B cell (primary cell): ENCODE measurements around the gene FXR1.

Experiments used
- EZH2 ChIP-seq: IDR thresholded peaks from 2 replicates; pipeline ENCODE4 v1.6.1; 2012; ENCODE audit warnings: borderline replicate concordance, low read depth, mild to moderate bottlenecking, moderate library complexity, low read length; ENCODE audit not compliant: insufficient read depth, poor library complexity, severe bottlenecking
- TF ChIP-seq, protein P1 (sequence below): fragments of 200-600 bp; IDR thresholded peaks from one replicate; pipeline ENCODE4 v1.8.0; 2022; ENCODE audit warnings: antibody characterized with exemption, mild to moderate bottlenecking

DNA sequence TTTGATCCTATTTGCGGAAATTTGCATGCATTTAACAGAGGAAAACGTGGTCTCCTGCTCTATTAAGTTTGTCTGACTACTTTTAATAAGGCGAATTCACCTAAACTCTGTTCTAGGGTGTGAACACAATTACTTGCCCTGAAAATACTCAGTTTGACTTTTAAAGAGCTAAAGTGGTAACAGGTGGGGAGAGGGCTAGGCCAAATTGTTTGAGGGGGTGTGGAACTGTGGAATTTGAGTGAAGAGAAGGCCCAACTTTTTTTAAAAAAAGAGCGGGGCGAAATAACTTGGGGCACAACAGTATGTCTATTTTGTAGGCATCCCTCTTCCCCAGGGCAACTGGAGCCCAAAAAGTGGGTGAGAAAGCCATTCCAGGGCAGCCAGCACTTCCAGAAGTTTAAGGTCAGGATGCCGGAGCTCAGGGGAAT lies 580 bp upstream of the FXR1 start:
- TF ChIP-seq, protein P1, sequence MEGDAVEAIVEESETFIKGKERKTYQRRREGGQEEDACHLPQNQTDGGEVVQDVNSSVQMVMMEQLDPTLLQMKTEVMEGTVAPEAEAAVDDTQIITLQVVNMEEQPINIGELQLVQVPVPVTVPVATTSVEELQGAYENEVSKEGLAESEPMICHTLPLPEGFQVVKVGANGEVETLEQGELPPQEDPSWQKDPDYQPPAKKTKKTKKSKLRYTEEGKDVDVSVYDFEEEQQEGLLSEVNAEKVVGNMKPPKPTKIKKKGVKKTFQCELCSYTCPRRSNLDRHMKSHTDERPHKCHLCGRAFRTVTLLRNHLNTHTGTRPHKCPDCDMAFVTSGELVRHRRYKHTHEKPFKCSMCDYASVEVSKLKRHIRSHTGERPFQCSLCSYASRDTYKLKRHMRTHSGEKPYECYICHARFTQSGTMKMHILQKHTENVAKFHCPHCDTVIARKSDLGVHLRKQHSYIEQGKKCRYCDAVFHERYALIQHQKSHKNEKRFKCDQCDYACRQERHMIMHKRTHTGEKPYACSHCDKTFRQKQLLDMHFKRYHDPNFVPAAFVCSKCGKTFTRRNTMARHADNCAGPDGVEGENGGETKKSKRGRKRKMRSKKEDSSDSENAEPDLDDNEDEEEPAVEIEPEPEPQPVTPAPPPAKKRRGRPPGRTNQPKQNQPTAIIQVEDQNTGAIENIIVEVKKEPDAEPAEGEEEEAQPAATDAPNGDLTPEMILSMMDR, result no peak
- no peak for TF ChIP-seq EZH2
